Nephron (organoid): ENCODE measurements around the gene CALHM2.

Experiments used
- H3K27ac Mint-ChIP-seq, 3 experiments: 2 replicates each; pipeline ENCODE4 v1.8.0; 2020; ENCODE audit warnings: mixed read lengths in 3 of 3, mild to moderate bottlenecking in 2 of 3, moderate library complexity in 1 of 3
- H3K27me3 Mint-ChIP-seq: 2 replicates; pipeline ENCODE4 v1.8.0; 2021; ENCODE audit warnings: low read depth, mild to moderate bottlenecking, moderate library complexity, mixed read lengths
- H3K36me3 Mint-ChIP-seq: 2 replicates; pipeline ENCODE4 v1.8.0; 2020; ENCODE audit warnings: low read depth, mixed read lengths
- H3K4me1 Mint-ChIP-seq: 2 replicates; pipeline ENCODE4 v1.8.0; 2020; ENCODE audit warnings: mixed read lengths
- H3K4me3 Mint-ChIP-seq, 3 experiments: 2 replicates each; pipeline ENCODE4 v1.8.0; 2020; ENCODE audit warnings: mild to moderate bottlenecking in 3 of 3, mixed read lengths in 3 of 3, moderate library complexity in 2 of 3
- H3K9me3 Mint-ChIP-seq: 2 replicates; pipeline ENCODE4 v1.8.0; 2020; ENCODE audit warnings: mixed read lengths
- TF ChIP-seq, protein P1 (sequence below), 3 experiments: fragments of 200-600 bp; sonication (generic); IDR thresholded peaks; one replicate each; pipeline ENCODE4 v1.5.0; 2021; ENCODE audit warnings: antibody characterized with exemption in 3 of 3; ENCODE audit not compliant: unreplicated experiment in 3 of 3

Gene CALHM2

DNA sequence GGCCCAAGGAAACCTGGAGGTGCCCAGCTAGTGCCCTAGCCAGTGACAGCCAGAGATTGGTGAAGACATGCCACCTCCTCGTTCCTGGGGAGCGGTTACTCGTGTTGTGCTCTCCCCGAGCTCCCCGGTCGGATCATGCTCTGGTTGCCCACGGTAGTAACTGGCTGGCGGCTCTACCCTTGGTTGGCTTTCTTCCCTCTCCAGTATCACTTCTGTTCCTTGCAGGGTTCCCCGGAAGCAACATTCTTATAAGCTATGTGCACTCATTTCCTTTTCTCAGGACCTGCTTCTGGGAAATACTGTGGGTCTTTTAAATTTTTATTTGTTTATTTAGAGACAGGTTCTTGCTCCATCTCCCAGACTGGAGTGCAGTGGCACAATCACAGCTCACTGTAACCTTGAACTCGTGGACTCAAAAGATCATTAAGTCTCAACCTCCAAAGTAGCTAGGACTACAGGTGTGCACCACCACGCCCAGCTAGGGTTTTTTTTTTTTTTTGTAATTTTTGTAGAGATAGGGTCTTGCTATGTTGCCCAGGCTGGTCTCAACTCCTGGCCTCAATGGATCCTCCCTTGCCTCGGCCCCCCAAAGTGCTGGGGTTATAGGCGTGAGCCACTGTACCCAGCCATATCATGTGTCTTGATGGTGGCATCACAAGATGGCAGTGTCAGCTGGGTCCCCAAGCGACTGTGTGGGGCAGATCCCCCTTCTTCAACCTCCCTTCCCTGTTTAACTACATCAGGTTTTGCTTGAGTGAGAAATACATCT lies 13.4 kb upstream of the CALHM2 start:
- Mint-ChIP-seq H3K4me3 (no peak overlapping the region), H3K9me3 (no peaks in the 10 kb centered on the region), H3K36me3 (no peaks in the 10 kb centered on the region), H3K4me1 (no peaks in the 10 kb centered on the region), H3K27me3 (peaks cover 12% of the 10 kb centered on the region), H3K27ac (no peak overlapping the region)
- TF ChIP-seq, protein P1, sequence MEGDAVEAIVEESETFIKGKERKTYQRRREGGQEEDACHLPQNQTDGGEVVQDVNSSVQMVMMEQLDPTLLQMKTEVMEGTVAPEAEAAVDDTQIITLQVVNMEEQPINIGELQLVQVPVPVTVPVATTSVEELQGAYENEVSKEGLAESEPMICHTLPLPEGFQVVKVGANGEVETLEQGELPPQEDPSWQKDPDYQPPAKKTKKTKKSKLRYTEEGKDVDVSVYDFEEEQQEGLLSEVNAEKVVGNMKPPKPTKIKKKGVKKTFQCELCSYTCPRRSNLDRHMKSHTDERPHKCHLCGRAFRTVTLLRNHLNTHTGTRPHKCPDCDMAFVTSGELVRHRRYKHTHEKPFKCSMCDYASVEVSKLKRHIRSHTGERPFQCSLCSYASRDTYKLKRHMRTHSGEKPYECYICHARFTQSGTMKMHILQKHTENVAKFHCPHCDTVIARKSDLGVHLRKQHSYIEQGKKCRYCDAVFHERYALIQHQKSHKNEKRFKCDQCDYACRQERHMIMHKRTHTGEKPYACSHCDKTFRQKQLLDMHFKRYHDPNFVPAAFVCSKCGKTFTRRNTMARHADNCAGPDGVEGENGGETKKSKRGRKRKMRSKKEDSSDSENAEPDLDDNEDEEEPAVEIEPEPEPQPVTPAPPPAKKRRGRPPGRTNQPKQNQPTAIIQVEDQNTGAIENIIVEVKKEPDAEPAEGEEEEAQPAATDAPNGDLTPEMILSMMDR (IDR thresholded peaks at IDR 0.05; ENCODE audit: unreplicated experiment in 3 of 3): no peak

DNA sequence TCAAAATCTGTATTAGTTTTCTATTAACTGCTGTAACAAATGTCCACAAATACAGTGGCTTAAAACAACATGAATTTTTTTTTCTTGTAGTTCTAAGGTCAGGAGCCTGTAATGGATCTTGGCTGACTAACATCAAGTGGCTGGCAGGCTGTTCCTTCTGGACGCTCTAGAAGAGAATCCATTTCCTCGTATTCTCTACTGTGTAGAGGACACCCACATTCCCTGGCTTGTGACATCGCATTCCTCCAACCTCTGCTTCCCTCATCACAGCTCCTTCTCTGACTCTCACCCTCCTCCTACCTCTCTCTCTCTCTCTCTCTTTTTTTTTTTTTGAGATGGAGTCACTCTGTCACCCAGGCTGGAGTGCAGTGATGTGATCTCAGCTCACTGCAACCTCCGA lies 11.3 kb upstream of the CALHM2 start:
- Mint-ChIP-seq H3K27me3 (peaks cover 7% of the 10 kb centered on the region), H3K9me3 (no peaks in the 10 kb centered on the region), H3K4me3 (no peak overlapping the region), H3K4me1 (peaks cover 10% of the 10 kb centered on the region), H3K36me3 (no peaks in the 10 kb centered on the region), H3K27ac (no peak overlapping the region)
- TF ChIP-seq, protein P1 (IDR thresholded peaks at IDR 0.05; ENCODE audit: unreplicated experiment in 3 of 3): no peak

DNA sequence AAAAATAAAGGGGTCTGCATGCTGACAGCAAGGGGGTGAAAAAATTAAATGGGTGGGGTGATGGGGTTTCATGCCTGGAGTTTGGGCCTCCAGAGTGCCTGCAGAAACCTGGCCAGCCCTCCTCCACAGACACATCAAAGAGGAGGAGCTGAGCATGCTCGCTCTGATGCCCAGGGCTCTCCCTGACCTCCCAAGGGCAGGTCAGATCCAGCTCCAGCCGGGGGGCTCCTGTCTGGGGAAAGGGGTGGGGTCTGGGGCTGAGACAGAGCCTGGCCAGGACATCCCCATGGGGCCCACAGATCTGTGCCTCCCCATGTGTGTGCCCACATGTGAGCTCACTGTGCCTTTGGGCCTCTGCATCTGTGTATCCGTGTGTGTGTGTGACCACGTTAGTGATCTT lies 7.4 kb upstream of the CALHM2 start:
- Mint-ChIP-seq H3K27me3 (peaks cover 2% of the 10 kb centered on the region), H3K9me3 (no peaks in the 10 kb centered on the region), H3K4me3 (no peak overlapping the region), H3K27ac (no peak overlapping the region), H3K36me3 (no peaks in the 10 kb centered on the region), H3K4me1 (peaks cover 10% of the 10 kb centered on the region)
- TF ChIP-seq, protein P1 (IDR thresholded peaks at IDR 0.05; ENCODE audit: unreplicated experiment in 3 of 3): no peak

DNA sequence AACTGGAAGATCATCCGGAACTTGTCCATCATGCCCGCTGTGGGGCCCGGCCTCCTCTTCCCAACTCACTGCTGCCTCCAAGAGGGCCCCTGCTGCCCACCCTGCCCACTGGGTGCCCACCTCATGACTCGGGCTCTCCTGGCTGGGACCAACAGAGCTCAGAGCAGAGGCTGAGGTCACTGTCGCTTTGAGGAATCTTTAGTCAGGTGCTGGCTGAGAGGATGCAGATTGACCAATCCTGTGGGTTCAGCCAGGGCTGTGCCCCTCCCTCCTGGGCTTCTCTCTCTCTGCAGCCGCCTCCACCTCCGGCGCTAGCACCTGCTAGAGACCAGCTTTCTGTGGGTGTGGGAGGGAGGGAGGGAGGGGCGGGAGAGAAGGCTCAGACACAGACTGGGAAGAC lies 6.5 kb upstream of the CALHM2 start, which contains the start of gene CALHM1:
TSS of gene CALHM1 (minus strand) at position 181 of the 400 bp plus-strand sequence. CDS start at position 32, 149 bp downstream.
- TF ChIP-seq, protein P1 (IDR thresholded peaks at IDR 0.05; ENCODE audit: unreplicated experiment in 3 of 3): no peak
- H3K36me3 Mint-ChIP-seq: no peaks in the 10 kb centered on the region
- H3K4me1 Mint-ChIP-seq: peaks cover 10% of the 10 kb centered on the region
- H3K27me3 Mint-ChIP-seq: peaks cover 4% of the 10 kb centered on the region
- no peaks in the 10 kb centered on the region for H3K9me3 Mint-ChIP-seq
- H3K27ac Mint-ChIP-seq: no peak within 1 kb of the TSS
- H3K4me3 Mint-ChIP-seq: no peak within 1 kb of the TSS

DNA sequence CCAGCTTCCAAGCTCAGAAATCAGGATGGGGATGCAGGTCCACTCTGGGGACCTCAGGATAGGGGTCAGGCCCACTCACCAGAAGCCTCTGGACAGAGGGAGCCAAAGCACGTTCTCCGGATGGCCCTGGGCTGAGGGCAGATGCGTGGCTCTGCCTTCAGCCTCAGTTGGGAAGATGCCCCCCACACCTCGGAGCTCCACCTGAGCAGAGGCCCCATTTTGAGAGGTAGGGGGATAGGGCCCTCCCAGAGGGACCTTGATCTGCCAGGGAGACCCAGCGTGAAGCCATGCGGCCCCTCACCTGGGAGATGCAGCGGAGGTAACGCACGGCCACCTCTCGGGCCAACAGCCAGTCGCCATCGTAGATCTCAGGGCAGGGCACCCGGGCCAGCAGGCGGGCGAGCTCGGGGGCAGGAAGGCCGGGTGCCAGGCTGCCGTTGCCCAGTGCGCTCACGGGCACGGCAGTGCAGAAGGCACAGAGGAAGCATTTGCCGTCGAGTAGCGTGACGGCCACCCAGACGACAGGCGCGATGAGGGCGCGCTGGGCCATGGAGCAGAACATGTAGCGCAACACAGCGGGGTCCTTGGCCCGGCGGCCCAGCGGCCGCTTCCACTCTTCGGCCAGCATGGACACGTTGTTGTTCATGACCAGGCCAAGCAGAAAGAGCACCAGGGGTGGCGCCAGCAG lies 5.9 kb upstream of the CALHM2 start:
- TF ChIP-seq, protein P1 (IDR thresholded peaks at IDR 0.05; ENCODE audit: unreplicated experiment in 3 of 3): no peak
- H3K27ac Mint-ChIP-seq: no peak overlapping the region
- H3K36me3 Mint-ChIP-seq: no peaks in the 10 kb centered on the region
- peaks cover 8% of the 10 kb centered on the region for H3K27me3 Mint-ChIP-seq
- no peaks in the 10 kb centered on the region for H3K9me3 Mint-ChIP-seq
- H3K4me3 Mint-ChIP-seq: no peak overlapping the region
- H3K4me1 Mint-ChIP-seq: peaks cover 10% of the 10 kb centered on the region
